PFSK-1 (cell line): ENCODE results near the gene BLOC1S4.

Source experiments
- FOXP2 ChIP-seq: optimal IDR thresholded peaks from 2 replicates; pipeline ENCODE3; 2011; ENCODE audit warnings: borderline replicate concordance, control low read depth, inconsistent platforms; ENCODE audit not compliant: insufficient read depth; ENCODE audit errors: extremely low read length, extremely low read depth
- POLR2AphosphoS5 ChIP-seq: IDR thresholded peaks from 2 replicates; pipeline ENCODE4 v1.6.1; 2012; ENCODE audit warnings: low read depth, mild to moderate bottlenecking, control low read depth, low read length, moderate library complexity
- REST ChIP-seq, 2 experiments: IDR thresholded peaks; 2 replicates each; pipeline versions ENCODE4 v1.6.1 to v1.8.0; 2011 to 2012; ENCODE audit warnings: low read depth in 2 of 2, low read length in 2 of 2, control low read depth in 1 of 2, inconsistent platforms in 1 of 2, mild to moderate bottlenecking in 1 of 2, moderate library complexity in 1 of 2; ENCODE audit not compliant: insufficient read depth in 1 of 2
- SIN3A ChIP-seq: IDR thresholded peaks from 2 replicates; pipeline ENCODE4 v1.6.1; 2012; ENCODE audit warnings: mild to moderate bottlenecking, low read length, moderate library complexity, borderline replicate concordance; ENCODE audit not compliant: insufficient read depth
- TAF1 ChIP-seq: IDR thresholded peaks from 2 replicates; pipeline ENCODE4 v1.6.1; 2012; ENCODE audit warnings: low read length, control low read depth, borderline replicate concordance; ENCODE audit not compliant: insufficient read depth

Gene BLOC1S4

DNA sequence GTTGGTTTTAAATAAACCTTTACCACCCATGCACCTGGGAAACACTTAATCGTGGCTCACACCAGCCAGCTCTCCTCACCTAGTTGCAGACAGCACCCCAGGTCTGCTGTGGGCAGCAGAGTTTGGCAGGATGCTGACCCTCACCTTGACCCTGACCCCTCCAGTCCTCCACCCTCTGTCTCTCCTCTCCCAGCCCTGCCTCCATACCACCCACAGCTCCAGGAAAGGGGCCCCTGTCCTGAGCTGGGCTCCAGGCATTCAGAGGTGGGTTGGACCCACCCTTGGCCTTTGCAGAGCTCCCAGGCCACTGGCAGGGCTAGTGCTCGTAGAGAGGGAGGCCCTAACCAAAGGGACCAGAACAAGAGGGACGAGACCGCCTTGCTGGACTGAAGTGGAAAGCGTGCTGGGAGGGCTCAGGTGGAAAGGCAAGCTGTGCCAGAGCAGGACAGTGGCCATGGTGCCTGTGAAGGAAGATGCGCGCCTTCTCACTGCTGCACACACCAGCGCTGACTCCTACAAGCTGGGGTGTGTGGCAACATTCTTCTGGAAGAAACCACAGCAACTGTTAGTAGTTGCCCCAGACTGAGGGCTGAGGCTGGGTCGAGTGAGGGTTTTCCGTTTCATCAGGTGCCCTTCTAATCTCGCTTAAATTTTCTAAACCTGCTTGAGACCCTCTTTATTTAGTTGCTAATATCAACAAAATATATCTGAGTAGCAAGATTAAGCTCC is 32.9 kb upstream of the BLOC1S4 start:
- no peak for TF ChIP-seq SIN3A
- no peak for TF ChIP-seq REST (IDR thresholded peaks at IDR 0.05; ENCODE audit: insufficient read depth in 1 of 2, low read depth in 2 of 2, low read length in 2 of 2)
- TF ChIP-seq TAF1, result no peak
- TF ChIP-seq POLR2AphosphoS5, result no peak
- no peak for TF ChIP-seq FOXP2

DNA sequence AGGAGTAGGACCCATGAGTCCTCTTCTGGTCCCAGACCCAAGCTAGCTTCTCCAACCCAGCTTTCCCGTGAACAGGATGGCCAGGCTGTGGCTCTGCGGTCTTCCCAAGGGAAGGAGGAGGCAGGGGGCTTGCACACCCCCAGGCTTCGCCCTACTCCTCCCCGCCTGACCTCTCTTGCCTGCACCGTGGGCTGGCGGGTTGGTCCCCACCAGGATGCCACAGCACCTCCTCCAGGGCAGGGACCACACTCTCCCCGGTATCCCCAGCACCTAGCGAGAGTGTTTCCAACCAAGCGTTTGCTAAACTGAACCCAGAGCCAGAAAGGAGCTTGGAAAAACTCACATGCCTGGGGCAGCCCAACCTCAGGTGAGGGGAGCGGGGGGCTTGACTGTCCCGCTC is 31.3 kb upstream of the BLOC1S4 start:
- no peak for TF ChIP-seq TAF1
- TF ChIP-seq POLR2AphosphoS5, result no peak
- TF ChIP-seq FOXP2, result no peak
- no peak for TF ChIP-seq SIN3A
- no peak for TF ChIP-seq REST (IDR thresholded peaks at IDR 0.05; ENCODE audit: insufficient read depth in 1 of 2, low read depth in 2 of 2, low read length in 2 of 2)

GRCh38 chr4:6686104-6686787 is 29.7 kb upstream of the BLOC1S4 start:
- no peak for TF ChIP-seq POLR2AphosphoS5
- TF ChIP-seq SIN3A, result no peak
- TF ChIP-seq REST (IDR thresholded peaks at IDR 0.05; ENCODE audit: insufficient read depth in 1 of 2, low read depth in 2 of 2, low read length in 2 of 2), result no peak
- no peak for TF ChIP-seq FOXP2
- TF ChIP-seq TAF1, result no peak

GRCh38 chr4:6687947-6688878 is 27.8 kb upstream of the BLOC1S4 start:
- TF ChIP-seq FOXP2, result no peak
- TF ChIP-seq TAF1, result no peak
- TF ChIP-seq REST (IDR thresholded peaks at IDR 0.05; ENCODE audit: insufficient read depth in 1 of 2, low read depth in 2 of 2, low read length in 2 of 2), result no peak
- no peak for TF ChIP-seq POLR2AphosphoS5
- no peak for TF ChIP-seq SIN3A
